Glutamatergic neuron (in vitro differentiated cells): Measurements from ENCODE around the gene GALNT8. TPM values are rescaled to one million over a fixed set of nuclear protein-coding genes. Genes with fewer than 3 reads are reported as not detected.

ENCODE experiments used
- DNase-seq: peaks from one replicate; pipeline ENCODE4 v3.0.0; 2022
- H3K27ac Mint-ChIP-seq: one replicate; pipeline ENCODE4 v1.8.0; 2020; ENCODE audit warnings: mild to moderate bottlenecking, mixed read lengths, inconsistent platforms; ENCODE audit not compliant: unreplicated experiment
- H3K27me3 Mint-ChIP-seq: one replicate; pipeline ENCODE4 v1.8.0; 2020; ENCODE audit warnings: mild to moderate bottlenecking, moderate library complexity, mixed read lengths, inconsistent platforms; ENCODE audit not compliant: unreplicated experiment
- H3K36me3 Mint-ChIP-seq: one replicate; pipeline ENCODE4 v1.8.0; 2020; ENCODE audit warnings: mild to moderate bottlenecking, mixed read lengths, inconsistent platforms; ENCODE audit not compliant: unreplicated experiment
- H3K4me1 Mint-ChIP-seq: one replicate; pipeline ENCODE4 v1.8.0; 2020; ENCODE audit warnings: mild to moderate bottlenecking, low read depth, mixed read lengths, inconsistent platforms; ENCODE audit not compliant: unreplicated experiment
- H3K4me3 Mint-ChIP-seq: one replicate; pipeline ENCODE4 v1.8.0; 2020; ENCODE audit warnings: mild to moderate bottlenecking, mixed read lengths, inconsistent platforms; ENCODE audit not compliant: unreplicated experiment
- H3K9me3 Mint-ChIP-seq: one replicate; pipeline ENCODE4 v1.8.0; 2020; ENCODE audit warnings: mild to moderate bottlenecking, moderate library complexity, mixed read lengths, inconsistent platforms; ENCODE audit not compliant: unreplicated experiment
- total RNA-seq: library from RNA; stranded (reverse); fragmentation: NEBNext Ultra II Directional; extraction: Animal tissue kit (Norgen Biotek cat#: 25700); gene quantifications from one replicate; pipeline ENCODE4 v1.2.1, GENCODE V29; 2021; ENCODE audit not compliant: unreplicated experiment
- TF ChIP-seq, protein P1 (sequence below): fragments of 200-600 bp; sonication (generic); IDR thresholded peaks from one replicate; pipeline ENCODE4 v1.5.0; 2021; ENCODE audit not compliant: partially characterized antibody, unreplicated experiment

GALNT8 gene
- total RNA-seq, 1 donor from 2014 or later: 25.3 TPM

DNA sequence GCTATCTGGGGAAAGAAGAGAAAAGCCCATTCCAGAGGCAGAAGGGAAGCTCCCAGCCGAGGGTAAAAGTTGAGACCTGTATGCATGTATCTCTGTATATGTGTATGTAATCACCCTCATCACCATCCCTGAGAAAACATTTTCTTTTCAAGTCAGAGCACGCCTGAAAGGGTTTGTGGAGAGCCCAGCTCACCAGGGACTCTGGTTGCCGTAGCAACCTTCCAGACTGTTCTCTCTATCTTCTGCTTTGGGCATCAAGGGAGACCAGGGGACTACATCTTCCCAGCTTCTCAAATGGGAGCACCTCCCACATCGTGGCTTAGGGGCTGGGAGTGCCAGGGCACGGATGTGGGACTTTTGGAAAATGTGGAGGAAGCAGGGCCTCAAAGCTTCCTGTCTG is 93.5 kb downstream of the GALNT8 start:
- DNase-seq: peak; percentile 33
- H3K27ac Mint-ChIP-seq: no peak overlapping the region

DNA sequence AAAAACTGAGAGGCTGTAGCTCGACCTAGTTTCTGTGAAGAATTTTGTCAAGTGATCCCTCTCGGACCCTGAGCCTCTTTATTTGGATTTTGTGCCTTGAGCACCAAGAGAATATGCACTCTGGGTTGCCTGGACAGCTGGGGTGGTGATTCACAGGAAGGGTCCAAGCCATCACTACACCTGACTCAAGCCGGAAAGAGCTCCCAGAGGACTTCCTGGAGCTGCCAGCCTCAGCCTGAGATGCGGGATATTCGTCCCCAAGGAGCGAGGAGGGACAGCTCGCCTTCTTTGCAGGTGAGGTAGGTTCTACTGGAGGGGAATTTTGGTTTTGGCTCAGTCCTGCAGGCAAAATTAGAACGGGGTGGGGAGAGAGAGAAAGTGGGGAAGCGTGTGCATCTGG is 94.3 kb downstream of the GALNT8 start:
- H3K9me3 Mint-ChIP-seq: peaks cover 4% of the 10 kb centered on the region
- H3K4me3 Mint-ChIP-seq: peak overlapping the region; percentile 86
- peaks cover 11% of the 10 kb centered on the region for H3K27me3 Mint-ChIP-seq
- H3K36me3 Mint-ChIP-seq: peaks cover 4% of the 10 kb centered on the region
- peaks cover 51% of the 10 kb centered on the region for H3K4me1 Mint-ChIP-seq
- no peak for DNase-seq
- TF ChIP-seq, protein P1, sequence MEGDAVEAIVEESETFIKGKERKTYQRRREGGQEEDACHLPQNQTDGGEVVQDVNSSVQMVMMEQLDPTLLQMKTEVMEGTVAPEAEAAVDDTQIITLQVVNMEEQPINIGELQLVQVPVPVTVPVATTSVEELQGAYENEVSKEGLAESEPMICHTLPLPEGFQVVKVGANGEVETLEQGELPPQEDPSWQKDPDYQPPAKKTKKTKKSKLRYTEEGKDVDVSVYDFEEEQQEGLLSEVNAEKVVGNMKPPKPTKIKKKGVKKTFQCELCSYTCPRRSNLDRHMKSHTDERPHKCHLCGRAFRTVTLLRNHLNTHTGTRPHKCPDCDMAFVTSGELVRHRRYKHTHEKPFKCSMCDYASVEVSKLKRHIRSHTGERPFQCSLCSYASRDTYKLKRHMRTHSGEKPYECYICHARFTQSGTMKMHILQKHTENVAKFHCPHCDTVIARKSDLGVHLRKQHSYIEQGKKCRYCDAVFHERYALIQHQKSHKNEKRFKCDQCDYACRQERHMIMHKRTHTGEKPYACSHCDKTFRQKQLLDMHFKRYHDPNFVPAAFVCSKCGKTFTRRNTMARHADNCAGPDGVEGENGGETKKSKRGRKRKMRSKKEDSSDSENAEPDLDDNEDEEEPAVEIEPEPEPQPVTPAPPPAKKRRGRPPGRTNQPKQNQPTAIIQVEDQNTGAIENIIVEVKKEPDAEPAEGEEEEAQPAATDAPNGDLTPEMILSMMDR: no peak
- no peak overlapping the region for H3K27ac Mint-ChIP-seq

More for the DNA sequence above, 93.5 kb downstream of the GALNT8 start:
- H3K36me3 Mint-ChIP-seq: peaks cover 4% of the 10 kb centered on the region
- H3K27me3 Mint-ChIP-seq: peaks cover 14% of the 10 kb centered on the region
- peaks cover 8% of the 10 kb centered on the region for H3K9me3 Mint-ChIP-seq
- H3K4me1 Mint-ChIP-seq: peaks cover 53% of the 10 kb centered on the region
- peak overlapping the region; percentile 86 for H3K4me3 Mint-ChIP-seq
- TF ChIP-seq, protein P1: no peak

DNA sequence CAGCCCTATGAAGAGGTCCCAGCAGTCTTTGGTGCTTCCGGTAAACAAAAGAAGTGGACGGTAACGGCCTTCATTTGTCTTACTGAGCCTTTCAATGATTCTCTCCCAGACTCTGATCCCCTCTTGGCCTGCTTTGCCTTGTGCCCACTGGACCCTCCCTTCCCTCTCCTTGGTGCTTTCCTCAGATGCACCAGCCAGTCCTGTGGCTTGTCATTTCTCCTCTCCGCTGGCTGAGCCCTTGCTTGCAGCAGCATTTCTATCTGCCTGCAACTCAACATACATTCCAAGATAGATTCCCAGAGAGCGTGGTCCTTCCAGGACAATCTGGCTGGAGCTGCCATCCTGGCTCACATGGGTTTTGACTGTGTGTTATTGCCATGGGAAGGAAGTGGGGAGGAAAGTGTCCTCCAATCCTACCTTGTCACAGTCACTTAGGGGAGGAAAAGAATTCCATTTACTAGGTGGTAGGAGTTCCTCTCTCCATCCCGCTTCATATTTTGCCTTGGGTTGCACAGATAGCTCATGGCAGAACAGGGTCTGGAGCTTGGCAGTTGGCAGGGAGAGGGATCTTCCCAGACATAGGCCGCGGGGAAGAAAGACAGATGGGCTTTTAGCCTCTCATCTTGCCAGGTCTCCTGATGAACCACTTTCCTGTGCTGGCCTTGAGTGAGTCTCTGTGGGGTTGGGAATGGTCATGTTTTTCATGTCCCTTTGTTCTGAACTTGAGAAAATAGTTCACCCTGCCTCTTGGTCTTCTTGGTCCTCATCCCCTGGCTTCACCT is 96.7 kb downstream of the GALNT8 start:
- Mint-ChIP-seq H3K4me1 (peaks cover 40% of the 10 kb centered on the region), H3K36me3 (no peaks in the 10 kb centered on the region), H3K27ac (no peak overlapping the region), H3K9me3 (peaks cover 2% of the 10 kb centered on the region), H3K4me3 (peak overlapping the region; percentile 84), H3K27me3 (peaks cover 2% of the 10 kb centered on the region)
- TF ChIP-seq, protein P1: no peak
- no peak for DNase-seq

DNA sequence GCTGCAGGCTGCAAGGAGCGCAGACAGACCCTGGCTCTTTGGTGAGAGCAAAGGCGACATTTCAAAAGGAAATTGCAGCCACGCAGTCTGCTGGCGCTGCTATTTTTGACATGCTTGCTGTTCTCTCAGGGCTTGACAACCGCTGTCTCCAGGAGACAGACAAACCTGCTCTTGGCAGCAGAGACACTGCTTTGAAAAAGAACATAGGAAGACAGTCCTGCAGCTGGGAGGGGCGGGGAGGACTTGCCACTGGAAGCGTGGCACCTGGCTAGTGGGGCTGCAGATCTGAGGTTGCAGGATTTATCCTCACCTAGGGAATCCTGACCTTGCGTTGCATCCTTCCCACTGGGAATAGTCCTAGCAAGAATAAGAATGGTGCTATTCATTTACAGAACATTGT is 97.7 kb downstream of the GALNT8 start:
- Mint-ChIP-seq H3K9me3 (no peaks in the 10 kb centered on the region), H3K27ac (no peak overlapping the region), H3K4me3 (peak overlapping the region; percentile 59), H3K4me1 (peaks cover 40% of the 10 kb centered on the region), H3K27me3 (no peaks in the 10 kb centered on the region), H3K36me3 (no peaks in the 10 kb centered on the region)
- DNase-seq: no peak
- TF ChIP-seq, protein P1: no peak

DNA sequence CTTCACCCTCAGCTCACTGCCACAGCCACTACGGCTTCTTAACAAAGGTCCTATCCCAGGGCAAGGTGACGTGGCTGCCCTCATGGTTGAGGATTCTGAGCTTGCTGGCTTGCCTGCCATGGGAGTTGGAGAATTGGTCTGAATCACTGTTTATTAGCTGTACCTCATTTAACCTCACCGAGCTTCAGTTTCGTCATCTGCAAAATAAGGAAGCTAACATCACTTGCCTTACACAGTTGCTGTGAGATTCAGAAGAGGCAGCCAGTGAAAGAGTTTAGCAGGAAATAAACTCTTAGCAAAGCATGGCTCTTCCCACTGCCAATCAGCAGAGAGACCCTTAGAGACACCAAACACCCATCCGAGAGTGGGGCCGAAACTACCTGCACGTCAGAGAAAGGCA is 99.5 kb downstream of the GALNT8 start:
- TF ChIP-seq, protein P1: no peak
- no peak for DNase-seq

More for the DNA sequence above, 99.5 kb downstream of the GALNT8 start:
- H3K9me3 Mint-ChIP-seq: no peaks in the 10 kb centered on the region
- no peaks in the 10 kb centered on the region for H3K36me3 Mint-ChIP-seq
- H3K27ac Mint-ChIP-seq: no peak overlapping the region
- H3K27me3 Mint-ChIP-seq: peaks cover 2% of the 10 kb centered on the region
- peaks cover 23% of the 10 kb centered on the region for H3K4me1 Mint-ChIP-seq
- no peak overlapping the region for H3K4me3 Mint-ChIP-seq
